Measurements from ENCODE around the gene PSMF1.

The PSMF1 gene

GRCh38 chr20:1166948-1167720, 48.7 kb downstream of the PSMF1 start:
- TF ChIP-seq TAF1 (IDR thresholded peaks at IDR 0.05; ENCODE audit: borderline replicate concordance, insufficient read depth, low read length) (no peak), POLR2AphosphoS5 (IDR thresholded peaks at IDR 0.05; ENCODE audit: low read depth, low read length) (no peak), FOXP2 (optimal IDR thresholded peaks at IDR 0.05; ENCODE audit: borderline replicate concordance, extremely low read depth, extremely low read length, insufficient read depth) (no peak), SIN3A (IDR thresholded peaks at IDR 0.05; ENCODE audit: borderline replicate concordance, insufficient read depth, low read length) (no peak), REST (IDR thresholded peaks at IDR 0.05; ENCODE audit: insufficient read depth in 1 of 2, low read depth in 2 of 2, low read length in 2 of 2) (no peak)

- TF ChIP-seq FOXP2 (optimal IDR thresholded peaks at IDR 0.05; ENCODE audit: borderline replicate concordance, extremely low read depth, extremely low read length, insufficient read depth) = no peak
- TF ChIP-seq SIN3A (IDR thresholded peaks at IDR 0.05; ENCODE audit: borderline replicate concordance, insufficient read depth, low read length) = no peak
- TF ChIP-seq REST (IDR thresholded peaks at IDR 0.05; ENCODE audit: insufficient read depth in 1 of 2, low read depth in 2 of 2, low read length in 2 of 2) = no peak
- TF ChIP-seq POLR2AphosphoS5 (IDR thresholded peaks at IDR 0.05; ENCODE audit: low read depth, low read length) = no peak
- no peak for TF ChIP-seq TAF1 (IDR thresholded peaks at IDR 0.05; ENCODE audit: borderline replicate concordance, insufficient read depth, low read length)
Measured at GRCh38 chr20:1169224-1169623, 50.8 kb downstream of the PSMF1 start.

GRCh38 chr20:1171461-1172093, 53.2 kb downstream of the PSMF1 start:
- TF ChIP-seq REST (IDR thresholded peaks at IDR 0.05; ENCODE audit: insufficient read depth in 1 of 2, low read depth in 2 of 2, low read length in 2 of 2) (peak; percentile 95 to 96), TAF1 (IDR thresholded peaks at IDR 0.05; ENCODE audit: borderline replicate concordance, insufficient read depth, low read length) (no peak), POLR2AphosphoS5 (IDR thresholded peaks at IDR 0.05; ENCODE audit: low read depth, low read length) (no peak), SIN3A (IDR thresholded peaks at IDR 0.05; ENCODE audit: borderline replicate concordance, insufficient read depth, low read length) (no peak)

- TF ChIP-seq REST (IDR thresholded peaks at IDR 0.05; ENCODE audit: insufficient read depth in 1 of 2, low read depth in 2 of 2, low read length in 2 of 2) = no peak
- TF ChIP-seq POLR2AphosphoS5 (IDR thresholded peaks at IDR 0.05; ENCODE audit: low read depth, low read length) = no peak
- no peak for TF ChIP-seq FOXP2 (optimal IDR thresholded peaks at IDR 0.05; ENCODE audit: borderline replicate concordance, extremely low read depth, extremely low read length, insufficient read depth)
- no peak for TF ChIP-seq TAF1 (IDR thresholded peaks at IDR 0.05; ENCODE audit: borderline replicate concordance, insufficient read depth, low read length)
- no peak for TF ChIP-seq SIN3A (IDR thresholded peaks at IDR 0.05; ENCODE audit: borderline replicate concordance, insufficient read depth, low read length)
Measured at GRCh38 chr20:1173698-1174097, 55.3 kb downstream of the PSMF1 start.

All from PFSK-1 (cell line).